Ureter (tissue), 1 donor: ENCODE data around the gene PNMT. TPM values are rescaled to one million over a fixed set of nuclear protein-coding genes. Genes with fewer than 3 reads are reported as not detected.
"Not testable (repeated sequence)": the region's sequence is repeated elsewhere in the genome, so short reads cannot be mapped to it uniquely, and the experiment has no call there.

Experiments
- DNase-seq: peaks from one replicate; pipeline ENCODE4 v3.0.0-alpha.2; 2020; ENCODE audit warnings: low spot score
- total RNA-seq: library from RNA; stranded (reverse); gene quantifications from one replicate; pipeline ENCODE4 v1.2.4, GENCODE V29; 2023
- donor health status: DM: yes; HTN: yes; CAD: no.

PNMT gene
- total RNA-seq, 1 donor from 2014 or later: 7.1 TPM

DNA sequence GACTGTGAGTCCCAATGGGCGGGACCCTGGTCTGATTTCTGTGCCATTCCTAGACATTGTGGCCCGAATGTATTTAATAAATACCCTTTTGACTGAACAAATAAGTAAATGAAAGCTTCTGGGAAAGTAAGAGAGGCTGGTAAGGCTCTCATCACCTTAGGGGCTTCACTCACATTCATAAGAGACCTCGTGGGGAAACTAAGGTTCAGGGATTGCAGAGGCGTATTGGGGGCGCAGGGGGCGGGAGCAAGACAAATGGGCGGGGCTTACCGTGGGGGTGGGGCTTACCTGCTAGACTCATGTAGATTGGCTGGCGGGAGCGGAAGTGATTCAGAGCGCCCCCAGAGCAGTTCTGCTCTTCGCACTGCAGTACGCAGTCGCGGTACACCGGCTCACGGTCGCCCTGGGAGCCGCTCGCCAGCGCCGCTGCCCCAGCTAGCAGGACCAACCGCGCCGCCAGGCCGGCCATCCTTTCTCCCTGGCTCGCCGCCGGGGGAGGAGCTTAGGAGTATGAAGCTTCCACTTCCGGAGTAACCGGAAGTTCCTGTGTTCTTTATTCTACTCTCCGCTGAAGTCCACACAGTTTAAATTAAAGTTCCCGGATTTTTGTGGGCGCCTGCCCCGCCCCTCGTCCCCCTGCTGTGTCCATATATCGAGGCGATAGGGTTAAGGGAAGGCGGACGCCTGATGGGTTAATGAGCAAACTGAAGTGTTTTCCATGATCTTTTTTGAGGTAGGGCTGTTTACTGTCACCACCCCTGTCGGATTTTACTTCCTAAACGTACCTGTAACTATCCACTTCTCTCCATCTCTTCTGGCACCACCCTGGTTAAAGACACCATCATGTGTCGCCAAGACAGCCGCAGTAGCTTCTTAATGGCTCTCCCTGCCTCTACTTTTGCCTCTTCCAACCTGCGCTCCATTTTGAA, 19.6 kb downstream of the PNMT start, which contains the start of gene PGAP3:
Gene PGAP3, minus strand, starts transcription at position 512 of the 929 bp plus-strand sequence. Its CDS starts 43 bp downstream, at position 469.
- DNase-seq: peak; percentile 91

- DNase-seq: no peak
These were observed 20.2 kb downstream of the PNMT start for GRCh38 chr17:39688475-39688835.

- no peak for DNase-seq
These were observed 20.7 kb downstream of the PNMT start for GRCh38 chr17:39688945-39689344.

DNA sequence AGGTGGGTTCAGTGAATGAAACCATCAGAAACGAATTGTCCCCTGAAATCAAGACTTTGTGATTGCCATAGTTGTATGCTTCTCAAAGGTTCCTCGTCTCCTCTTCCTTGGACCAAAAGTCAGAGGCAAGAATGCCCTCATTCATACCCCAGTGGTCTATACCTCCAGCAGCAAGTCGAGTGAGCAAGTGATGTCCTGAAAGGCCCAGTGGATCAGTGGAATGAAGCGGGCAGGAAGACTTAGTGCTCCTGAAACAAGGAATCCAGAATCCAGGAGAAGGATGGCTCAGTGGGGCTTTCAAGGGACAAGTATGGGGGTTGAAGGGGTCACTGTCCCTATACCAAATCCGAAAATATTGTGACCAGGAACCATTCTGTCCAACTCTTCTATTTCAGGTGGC, 26.3 kb downstream of the PNMT start:
- DNase-seq: no peak

DNA sequence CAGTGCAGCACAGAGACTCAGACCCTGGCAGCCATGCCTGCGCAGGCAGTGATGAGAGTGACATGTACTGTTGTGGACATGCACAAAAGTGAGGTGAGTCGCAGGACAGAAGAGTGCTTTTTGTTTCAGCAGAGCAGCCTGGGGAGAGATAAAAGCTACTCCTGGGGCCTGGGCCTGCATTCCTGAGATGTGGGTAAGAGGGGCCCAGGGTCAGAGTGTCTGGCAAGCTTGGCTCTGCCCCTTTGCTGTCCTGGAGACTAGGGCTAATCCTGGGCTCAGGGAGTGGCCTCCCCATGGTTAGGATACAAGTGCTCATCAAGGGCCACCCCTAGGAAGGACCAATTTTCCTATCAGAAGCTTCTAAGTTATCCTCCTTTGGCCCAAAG, 26.8 kb downstream of the PNMT start:
- no peak for DNase-seq

- DNase-seq: no peak
These were observed 28.5 kb downstream of the PNMT start for GRCh38 chr17:39696731-39697130.

- DNase-seq: no peak
These were observed 29.7 kb downstream of the PNMT start for GRCh38 chr17:39697961-39698360.

GRCh38 chr17:39699157-39699817, 31.0 kb downstream of the PNMT start:
- DNase-seq: not testable (repeated sequence)

DNA sequence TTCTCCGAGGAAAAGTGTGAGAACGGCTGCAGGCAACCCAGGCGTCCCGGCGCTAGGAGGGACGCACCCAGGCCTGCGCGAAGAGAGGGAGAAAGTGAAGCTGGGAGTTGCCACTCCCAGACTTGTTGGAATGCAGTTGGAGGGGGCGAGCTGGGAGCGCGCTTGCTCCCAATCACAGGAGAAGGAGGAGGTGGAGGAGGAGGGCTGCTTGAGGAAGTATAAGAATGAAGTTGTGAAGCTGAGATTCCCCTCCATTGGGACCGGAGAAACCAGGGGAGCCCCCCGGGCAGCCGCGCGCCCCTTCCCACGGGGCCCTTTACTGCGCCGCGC, 31.5 kb downstream of the PNMT start, which contains the start of gene ERBB2:
Gene ERBB2, plus strand, starts transcription at position 247 of the 330 bp plus-strand sequence. CDS start 175 bp downstream, outside the sequence.
- peak; percentile 89 for DNase-seq

DNA sequence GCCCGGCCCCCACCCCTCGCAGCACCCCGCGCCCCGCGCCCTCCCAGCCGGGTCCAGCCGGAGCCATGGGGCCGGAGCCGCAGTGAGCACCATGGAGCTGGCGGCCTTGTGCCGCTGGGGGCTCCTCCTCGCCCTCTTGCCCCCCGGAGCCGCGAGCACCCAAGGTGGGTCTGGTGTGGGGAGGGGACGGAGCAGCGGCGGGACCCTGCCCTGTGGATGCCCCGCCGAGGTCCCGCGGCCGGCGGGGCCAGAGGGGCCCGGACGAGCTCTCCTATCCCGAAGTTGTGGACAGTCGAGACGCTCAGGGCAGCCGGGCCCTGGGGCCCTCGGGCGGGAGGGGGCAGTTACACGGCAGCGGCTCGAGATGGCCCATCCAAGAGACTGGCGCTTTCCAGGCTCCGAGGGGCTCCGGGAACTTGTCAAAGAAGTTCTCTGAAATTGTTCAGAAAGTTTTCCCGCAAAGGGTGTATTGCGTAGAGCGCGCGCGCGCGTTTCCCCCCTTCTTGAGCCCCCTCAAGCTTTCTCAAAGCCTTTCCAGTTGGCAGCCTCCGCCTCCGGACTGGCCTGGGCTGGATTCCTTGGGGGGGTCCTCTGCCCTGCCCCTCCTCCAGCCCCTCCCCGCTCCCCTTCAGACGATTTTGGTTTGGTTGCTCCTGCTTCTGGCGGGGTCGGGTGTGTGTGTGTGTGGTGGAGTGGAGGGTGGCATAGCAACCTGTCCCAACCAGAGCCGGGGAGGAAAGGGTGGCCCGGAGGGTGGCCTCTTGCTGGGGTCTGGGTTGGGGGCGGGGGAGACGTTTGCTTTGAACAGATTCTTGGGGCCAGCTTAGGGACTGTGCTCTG, 32.1 kb downstream of the PNMT start:
- no peak for DNase-seq

GRCh38 chr17:39701012-39701783, 32.9 kb downstream of the PNMT start:
- no peak for DNase-seq

DNA sequence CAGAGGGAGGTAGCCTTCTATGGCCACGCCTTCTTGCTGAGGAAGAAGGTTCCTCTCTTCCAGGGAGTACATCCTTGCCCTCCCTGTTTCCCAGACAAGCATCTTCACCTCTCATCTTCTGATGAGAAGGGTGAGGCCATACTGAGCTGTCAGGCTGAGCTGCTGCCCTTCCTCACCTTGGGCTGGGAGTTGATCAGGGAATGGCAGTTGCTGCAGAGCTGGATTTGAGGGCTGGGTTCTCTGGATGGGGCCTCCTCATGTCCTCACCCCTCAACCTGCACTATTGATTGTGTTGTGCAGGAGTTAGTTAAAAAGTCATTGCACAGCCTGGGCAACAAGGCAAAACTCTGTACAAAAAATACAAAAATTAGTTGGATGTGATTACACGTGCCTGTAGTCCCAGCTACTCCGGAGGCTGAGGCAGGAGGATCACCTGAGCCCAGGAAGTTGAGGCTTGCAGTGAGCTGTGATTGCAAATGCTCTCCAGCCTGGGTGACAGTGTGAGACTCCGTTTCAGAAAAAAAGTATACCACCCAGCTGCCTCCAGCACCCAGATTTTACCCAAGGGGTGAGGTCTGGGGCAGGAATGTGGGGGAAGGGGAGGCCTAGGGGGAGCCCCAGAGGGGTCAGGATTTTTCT, 33.6 kb downstream of the PNMT start:
- no peak for DNase-seq

DNA sequence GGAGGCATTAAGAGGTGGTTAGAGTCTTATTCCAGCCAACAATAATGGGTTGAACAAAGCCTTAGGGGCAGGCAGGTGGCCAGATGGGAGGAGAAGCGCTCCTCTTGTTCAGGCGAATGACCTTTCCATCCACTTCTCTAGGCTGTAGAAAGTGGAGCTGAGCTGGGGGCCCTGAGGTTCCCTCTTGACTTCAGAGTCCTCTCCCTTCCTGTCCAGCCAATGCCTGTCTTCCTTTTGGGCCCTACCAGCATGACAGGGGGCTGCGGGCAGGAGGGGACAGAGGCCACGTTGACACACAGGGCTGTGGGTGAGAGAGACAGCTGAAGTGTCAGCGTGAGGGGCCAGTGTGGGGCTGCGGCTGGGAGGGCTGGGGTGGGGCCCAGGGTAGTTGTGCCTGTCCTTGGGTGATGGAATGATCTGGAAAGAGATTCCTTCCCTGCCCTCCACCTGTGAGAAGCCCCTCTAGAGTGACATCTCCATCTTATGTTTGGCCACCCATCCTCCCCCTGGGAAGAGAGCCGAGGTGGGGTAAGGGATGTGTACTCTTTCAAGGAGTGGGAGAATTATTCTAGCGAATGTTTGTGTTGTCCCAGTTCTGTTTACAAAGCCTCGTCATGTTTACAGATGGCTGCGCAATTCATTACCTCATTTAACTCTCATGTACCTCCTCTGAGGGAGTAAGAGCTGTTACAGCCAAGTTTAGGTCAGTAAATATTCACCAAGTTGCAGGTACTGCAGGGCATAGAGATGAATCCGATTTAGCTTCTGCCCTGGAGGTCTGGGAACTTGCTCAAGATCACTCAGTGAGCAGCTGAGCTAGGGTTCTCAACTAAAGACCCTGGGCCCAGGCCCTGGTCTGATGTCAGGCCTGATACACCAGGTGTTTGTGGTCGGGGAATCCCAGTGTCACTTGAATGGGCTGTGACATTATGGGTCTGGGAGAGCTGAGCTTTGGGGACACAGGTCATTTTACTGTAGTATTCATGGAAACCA, 34.9 kb downstream of the PNMT start:
- DNase-seq: no peak

DNA sequence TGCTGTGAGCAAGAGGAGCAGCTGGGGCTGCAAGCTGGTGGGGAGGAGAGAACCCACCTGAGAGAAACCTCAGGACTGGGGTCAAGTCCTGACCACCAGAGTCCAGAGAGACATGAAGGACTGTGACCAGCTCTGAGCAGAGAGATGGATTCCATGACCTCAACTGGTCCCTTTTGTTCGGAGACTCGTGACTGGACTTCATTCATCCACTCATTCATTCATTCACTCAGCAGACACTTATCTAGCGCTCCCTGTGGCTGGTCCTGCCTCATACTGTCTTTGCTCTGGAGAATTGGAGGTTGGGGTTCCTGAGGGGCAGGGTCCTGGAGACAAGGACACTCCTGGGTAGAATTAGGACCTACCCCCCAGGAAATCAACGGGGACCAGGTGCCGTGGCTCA, 35.7 kb downstream of the PNMT start:
- no peak for DNase-seq

DNA sequence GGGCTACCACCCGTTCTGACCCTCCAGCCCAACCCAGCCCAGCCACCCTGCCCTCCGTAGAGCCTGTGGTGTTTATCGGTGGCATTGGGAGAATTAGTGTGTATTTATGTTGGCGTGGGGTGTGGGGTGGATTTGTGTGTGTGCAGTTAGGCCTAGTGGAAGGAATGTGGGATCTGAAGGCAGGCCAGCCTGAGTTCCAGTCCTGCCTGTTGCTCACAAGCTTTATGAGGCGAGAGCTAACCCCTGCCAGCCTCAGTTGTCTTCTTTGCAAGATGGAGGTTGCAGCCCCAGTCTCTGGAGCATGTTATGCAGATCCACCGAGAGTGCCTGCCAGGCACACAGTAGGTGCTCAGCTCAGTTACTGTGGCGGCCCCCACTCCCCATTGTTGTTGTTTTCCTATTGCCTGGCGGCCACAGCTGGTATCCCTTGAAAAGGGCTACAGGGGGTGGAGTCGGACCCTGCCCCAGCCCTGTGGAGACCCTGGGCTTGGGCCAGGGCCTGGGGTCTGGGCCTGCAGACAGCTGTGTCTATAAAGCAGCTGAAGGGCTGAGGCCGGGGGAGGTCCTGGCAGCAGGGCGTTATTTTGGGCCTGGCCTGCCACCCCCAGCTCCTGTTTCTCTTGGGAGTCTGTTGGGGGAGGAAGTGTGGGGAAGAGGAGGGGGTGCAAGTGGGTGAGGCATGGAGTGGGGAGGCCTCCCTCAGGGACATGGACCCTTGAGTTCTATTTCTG, 36.7 kb downstream of the PNMT start:
- no peak for DNase-seq

DNA sequence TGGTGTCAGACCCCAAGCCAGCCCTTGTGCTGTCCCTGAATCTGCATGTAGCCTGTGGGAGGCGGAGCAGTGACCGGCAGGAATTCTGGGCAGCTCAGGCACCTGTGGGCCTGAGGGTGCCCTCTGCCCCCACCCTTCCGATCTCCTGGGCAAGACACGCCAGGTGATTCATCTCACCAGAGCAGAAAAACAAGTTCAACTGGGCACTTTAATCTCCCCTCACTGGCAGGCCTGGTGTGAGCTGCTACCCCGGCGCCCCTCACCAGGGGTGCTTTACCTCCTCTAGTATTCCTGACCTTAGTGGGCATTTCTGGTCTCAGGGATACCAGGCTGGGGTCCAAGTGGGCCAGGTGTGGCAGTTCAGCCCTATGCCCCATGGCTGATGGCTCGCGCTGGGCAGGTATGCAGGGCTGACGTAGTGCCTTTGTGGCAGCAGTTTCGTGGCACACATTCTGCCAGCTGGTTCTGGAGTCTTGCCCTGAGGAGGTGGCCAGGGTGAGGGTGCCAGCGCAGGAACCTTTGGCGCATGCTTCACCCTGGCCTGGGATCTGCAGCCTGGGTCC, 37.6 kb downstream of the PNMT start:
- peak; percentile 79 for DNase-seq

DNA sequence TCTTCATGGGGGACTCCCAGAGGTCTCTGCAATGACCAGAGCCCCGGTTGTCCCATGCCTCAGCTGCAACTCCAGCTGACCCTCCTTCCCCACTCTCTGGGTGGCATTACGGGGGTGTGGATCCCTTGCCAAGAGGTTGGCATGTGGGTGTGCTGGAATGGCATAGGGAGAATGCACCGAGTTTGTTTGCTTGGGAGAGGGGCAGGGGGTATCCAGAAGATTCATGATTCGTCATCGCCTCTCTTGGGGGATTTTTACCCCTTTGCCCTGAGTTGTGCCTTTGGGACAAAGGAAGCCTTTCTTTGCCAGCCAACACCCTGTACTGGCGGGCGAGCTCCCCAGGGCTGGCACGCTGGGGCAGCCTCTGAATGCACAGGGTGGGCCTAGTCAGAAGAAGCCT, 38.1 kb downstream of the PNMT start:
- DNase-seq: no peak

DNA sequence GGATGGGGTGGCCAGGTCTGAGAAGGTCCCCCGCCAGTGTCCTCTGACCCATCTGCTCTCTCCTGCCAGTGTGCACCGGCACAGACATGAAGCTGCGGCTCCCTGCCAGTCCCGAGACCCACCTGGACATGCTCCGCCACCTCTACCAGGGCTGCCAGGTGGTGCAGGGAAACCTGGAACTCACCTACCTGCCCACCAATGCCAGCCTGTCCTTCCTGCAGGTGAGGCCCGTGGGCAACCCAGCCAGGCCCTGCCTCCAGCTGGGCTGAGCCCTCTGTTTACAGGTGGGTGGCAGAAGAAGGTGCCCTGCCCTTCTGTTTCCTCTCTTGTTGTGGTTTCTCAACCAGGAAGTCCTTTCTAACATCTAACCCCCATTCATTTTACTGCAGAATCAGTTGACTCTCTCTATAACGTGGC, 38.7 kb downstream of the PNMT start:
- no peak for DNase-seq
